ENCODE data around the gene PTPN20.
"Not testable (repeated sequence)": the region's sequence is repeated elsewhere in the genome, so short reads cannot be mapped to it uniquely, and the experiment has no call there.

The PTPN20 gene

DNA sequence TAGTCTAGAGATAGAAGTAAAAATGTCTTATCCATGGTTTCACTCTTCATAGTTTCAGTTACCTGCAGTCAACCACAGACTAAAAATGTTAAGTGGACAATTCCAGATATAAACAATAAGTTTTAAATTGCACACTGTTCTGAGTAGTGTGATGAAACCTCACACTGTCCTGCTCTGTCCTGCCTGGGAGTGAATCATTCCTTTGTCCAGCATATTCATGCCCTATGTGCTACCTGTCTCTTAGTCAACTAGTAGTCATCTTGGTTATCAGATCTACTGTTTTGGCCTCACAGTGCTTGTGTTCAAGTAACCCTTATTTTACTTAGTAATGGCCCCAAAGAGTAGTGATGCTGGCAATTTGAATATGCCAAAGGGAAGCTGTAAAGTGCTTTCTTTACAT lies 49.5 kb downstream of the PTPN20 start:
- not testable (repeated sequence) for DNase-seq

DNA sequence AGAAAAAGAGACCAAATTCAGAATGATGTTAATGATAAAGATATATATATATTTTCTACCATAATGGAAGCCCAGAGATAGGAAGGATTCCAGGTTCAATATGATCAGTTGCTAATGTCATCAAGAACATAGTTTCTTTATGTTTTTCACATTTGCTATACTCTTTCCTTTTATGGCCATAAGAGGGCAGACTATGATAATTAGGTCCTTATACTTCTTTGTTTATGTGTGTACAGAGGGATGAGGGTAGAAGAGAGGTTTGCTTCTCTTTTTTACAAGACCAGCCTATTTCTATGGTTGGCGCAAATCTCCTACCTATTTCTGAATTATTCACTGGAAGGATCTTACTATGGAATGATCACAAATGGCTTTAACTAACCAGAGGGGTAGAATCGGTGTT lies 52.1 kb downstream of the PTPN20 start:
- DNase-seq = not testable (repeated sequence)

DNA sequence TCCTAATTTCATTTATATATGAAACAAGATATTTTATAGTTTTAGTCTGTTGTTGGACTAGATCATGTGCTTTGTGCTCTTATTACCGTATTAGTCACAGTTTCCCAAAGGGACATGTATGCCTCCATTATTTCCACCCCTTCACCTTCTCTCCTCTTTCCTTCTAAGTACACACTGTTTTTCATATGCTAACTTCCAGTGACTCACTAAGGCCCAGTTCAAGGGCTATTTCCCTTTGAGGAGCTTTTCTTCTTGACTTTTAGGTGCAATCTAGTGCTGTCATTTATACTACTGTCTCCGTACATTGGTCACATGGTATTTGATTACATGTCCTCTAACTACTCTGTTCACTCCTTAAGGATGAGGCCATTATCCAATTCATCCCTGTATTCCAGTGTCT lies 55.8 kb downstream of the PTPN20 start:
- DNase-seq = not testable (repeated sequence)

DNA sequence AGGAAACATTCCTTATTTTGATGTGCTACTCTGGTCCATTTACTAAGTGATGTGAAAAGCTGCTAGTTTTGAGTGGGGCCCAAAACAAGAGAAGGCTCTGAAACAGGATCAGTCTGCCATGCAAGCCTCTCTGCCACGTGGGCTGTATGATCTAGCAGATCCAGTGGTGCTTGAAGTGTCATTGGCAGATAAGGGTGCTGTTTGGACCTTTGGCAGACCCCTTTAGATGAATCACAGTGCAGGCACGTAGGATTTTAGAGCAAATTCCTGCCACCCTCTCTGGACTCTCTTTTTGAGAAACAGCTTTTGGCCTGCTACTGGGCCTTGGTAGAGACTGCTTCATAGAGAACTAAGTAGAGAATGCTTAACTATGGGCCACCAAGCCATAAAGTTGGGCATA lies 69.0 kb downstream of the PTPN20 start:
- DNase-seq = not testable (repeated sequence)

DNA sequence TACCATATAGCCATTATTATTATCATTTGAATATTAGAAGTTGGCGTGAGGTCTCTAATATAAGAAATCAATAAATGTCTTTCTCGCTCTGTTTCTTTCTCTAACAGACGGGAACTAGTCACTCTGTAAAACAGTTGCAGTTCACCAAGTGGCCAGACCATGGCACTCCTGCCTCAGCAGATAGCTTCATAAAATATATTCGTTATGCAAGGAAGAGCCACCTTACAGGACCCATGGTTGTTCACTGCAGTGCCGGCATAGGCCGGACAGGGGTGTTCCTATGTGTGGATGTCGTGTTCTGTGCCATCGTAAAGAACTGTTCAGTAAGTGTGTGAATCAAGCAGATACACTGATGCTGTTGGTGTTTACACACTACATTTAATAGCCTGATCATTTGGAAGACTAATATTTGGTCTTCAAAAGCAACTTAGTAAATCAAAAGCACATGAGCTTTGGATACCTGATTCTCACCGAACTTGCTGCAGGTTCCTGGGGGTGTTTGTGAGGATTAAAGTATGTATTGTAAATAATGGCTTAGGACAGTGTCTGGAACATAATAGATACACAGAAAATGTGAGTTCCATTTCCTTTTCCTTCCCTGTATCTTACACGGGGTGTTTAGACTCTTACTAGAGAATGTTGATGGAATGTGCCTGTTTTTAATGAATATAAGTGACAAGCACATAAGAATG lies 76.2 kb downstream of the PTPN20 start:
- not testable (repeated sequence) for DNase-seq

DNA sequence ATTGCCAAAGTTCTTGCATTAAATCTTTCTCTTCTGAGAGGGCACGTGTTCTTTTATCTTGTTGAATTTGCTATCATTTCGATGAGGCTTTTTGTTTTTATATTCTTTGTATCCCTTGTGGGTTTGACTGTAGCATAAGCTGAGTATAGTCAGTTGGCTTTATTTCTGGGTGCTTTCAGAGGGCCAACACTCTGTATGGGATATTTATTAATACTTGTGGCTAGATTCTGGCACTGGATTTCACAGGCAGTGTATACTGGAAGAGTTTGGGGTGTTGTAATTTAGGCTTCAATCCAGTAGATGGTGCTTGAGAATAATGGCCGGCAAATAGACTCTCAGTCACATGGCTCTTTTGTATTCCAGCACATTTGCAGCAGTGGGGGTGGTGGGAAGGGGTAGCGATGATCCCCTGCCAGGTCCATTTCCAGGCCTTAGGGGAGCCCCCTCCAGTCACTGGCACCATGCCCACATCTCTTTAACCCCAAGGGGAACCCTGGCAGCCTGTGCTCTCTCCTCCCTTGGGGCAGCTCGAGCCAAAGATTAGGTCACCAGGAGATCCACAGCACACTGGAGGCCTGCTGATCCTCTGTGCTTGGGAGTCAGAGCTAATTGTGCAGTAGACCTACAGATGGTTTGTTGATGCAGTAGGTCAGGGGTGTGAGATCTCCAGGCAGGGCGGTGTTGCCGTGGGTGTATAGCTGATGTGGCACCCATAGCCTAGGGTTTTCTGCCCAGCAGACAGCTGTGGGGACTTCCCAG lies 81.8 kb downstream of the PTPN20 start:
- DNase-seq = peak; percentile 63

DNA sequence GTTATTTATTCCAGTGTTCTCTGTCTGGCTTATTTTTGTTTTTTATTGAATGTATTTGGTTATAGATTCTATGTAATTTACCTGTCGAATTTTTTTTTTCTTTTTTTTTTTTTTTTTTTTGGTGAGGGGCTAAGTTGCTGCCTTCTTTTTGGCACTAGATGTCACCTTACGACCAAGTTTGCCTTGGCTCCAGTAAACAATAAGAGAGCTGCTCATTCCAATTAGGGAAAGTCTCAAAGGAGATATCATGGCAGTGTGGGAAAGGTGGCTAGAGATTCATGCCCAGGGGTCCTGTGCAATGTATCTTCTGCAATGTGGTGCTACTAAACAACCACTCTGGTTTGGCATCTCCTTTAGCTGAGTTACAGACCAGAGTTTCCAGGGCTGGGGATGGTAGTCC lies 84.0 kb downstream of the PTPN20 start:
- no peak for DNase-seq

DNA sequence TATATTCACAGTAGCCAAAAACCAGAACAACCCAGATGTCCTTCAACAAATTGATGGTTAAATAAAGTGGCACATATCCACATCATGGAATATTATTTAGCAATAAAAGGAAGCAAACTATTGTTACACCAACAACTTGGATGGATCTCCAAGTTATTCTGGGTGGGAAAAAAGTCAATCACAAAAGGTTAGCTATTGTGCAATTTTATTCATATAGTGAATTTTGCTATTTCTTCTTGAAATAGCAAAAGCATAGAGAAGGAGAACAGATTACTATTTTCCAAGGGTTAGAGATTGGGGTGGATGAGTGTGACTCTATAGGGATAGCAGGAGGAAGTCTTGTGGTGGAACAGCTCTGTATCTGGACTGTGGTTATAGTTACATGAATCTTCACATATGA lies 87.0 kb downstream of the PTPN20 start:
- DNase-seq = no peak

DNA sequence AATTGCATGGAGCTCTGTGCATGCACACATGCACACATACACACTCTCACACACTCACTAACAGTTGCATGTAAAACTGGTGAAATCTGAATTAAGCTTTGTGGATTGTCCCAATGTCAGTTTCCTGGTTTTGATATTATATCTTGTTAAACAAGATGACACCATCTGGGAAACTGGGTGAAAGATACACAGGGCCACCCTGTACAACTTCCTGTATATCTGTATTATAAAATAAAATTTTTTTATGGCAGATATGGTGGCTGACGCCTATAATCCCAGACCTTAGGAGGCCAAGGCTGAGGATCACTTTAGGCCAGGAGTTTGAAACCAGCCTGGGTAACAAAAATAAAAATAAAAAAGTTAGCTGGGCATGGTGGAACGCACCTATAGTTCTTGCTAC lies 87.4 kb downstream of the PTPN20 start:
- no peak for DNase-seq

DNA sequence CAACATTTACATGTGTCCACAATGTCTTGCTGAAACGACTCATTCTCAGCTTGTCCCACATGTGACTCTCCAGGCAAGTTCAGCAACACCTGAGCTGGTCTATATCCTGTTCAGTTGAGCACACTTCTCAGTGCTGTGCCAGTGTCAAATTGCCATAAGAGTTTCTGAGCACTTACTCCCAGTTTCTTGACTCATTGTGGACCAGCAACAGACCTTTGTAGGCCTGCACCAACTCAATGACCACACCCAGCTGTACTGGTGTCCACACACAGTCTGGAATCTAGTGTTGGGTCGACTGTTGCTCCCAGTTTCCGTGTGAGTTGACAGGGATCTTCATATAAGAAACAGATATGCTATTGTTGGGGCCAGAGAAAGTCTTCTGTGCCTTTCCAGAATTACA lies 88.0 kb downstream of the PTPN20 start:
- DNase-seq = no peak

DNA sequence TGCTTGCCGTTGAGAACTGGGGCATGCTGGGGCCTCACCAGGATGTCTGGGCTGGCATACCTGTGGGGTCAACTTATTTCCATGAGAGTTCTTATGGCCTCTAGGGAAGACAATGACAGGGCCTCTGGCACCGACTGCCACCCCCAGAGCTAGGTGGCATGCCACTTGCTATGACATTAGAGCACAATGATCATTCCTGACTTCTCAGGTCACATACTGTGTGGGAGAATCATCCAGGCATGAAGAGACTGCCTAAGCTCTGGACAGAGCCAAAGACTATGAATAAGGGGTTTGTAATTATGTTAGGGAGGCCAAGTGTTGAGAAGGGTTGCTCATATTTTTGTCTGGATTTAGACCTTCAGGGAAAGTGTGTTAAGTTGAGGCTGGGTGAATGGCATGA lies 97.5 kb downstream of the PTPN20 start:
- DNase-seq = peak; percentile 44

DNA sequence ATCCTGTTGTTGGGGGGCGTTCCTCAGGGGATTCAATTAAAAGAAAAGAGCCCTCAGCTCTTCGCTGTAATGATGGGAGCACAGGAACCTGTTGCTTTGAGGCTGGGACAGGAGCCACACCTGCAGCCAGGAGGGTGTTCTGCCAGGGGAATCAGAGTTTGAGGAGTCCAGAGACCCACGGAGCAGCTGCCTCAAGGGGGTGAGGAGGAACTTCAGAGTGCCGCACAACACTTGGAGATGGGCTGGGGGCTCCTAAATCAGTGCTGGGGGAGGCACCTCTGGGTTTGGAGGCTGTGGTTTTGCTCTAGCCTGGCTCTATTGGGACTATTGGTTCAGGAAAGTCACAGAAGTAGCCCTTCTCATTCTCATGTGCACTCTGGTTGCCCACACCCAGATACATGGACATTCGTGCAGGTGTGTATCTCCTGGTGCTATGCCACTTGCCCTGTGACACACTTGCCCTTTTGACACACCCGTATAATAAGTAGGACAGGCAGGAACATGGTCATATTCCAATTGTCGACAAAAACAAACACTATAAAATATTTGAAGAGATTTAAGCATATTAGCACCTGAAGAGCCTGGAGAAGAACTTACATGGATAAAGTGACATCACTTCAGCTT lies 98.1 kb downstream of the PTPN20 start:
- DNase-seq = no peak

DNA sequence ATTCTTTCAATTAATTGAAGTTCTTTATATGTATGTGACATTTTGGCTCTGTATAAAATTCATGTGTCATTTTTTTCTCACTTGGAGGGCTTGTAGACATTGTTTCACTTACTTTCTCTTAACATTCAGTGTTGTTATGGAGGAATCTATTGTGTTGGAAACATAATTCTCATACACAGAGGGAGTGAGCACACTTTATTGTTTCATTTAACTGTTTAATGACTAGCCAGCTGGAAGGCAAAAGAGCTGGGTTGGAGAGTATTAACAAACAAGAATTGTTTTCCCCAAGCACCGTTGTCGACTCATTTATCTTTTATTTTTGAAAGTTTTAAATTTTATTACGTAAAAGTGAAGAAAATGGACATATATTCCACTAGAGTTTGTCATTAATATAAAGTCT lies 98.8 kb downstream of the PTPN20 start:
- no peak for DNase-seq

DNA sequence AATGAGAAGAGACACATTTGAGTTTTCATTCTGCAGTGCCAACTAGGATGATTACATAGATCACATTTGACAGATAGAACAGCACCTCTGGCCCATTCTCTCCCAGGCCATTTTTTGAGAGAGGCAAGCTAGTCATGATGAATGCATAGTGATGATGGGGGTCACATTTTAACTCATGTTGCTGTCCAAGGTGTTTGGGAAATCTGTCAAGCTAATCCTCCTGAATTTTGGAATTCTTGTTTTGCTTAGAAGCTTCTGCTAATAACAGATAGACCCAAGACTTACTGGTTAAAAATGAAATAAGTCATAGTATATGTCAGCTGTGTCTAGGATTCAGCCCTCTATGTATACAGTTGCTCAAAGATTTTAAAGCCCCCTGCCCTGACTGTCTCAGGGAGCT lies 101.0 kb downstream of the PTPN20 start:
- DNase-seq = no peak

DNA sequence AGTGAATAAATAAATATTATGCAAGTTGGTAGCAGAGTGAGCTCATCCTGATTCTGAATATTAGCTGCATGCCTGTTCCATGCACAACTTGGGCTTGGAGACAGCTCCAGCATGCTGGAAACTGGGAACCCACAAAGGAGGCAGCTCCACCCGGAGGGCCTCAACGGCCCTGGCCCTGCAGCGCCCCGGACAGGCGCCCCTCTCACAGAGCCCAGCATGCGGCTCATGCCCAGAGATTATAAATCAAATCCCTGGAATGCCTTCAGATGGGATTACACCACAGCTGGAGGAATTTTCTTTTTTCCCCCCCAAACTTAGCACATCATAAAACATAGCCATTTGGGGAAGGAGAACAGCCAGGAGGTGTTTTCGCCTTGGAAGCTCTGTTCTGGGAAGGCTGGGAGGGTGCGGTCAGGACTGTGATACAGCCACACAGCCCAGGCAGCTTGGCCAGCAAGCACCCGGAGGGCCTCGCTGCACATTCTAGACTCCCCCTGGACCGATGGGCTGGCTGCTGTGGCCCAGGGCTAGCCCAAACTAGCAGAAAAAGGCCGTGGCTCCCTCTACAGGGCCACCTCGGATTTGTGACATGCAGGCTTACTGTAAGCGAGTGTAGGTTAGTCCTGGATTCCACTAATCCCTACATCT lies 102.4 kb downstream of the PTPN20 start:
- no peak for DNase-seq

DNA sequence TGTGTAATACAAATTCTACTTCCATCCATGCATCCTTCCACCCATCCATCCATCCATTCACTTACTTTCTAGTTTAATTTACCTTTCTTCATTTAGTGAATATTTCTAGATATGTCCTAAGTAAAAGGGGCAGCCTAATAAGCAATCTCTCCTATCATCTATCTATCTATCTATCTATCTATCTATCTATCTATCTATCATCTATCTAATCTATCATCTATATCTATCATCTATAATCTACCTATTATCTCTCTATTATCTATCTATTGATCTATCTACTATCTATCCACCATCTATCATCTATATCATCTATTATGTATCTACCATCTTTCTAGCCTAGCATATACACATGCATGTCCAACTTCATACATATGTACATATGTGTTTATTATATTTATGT lies 104.2 kb downstream of the PTPN20 start:
- DNase-seq = no peak

DNA sequence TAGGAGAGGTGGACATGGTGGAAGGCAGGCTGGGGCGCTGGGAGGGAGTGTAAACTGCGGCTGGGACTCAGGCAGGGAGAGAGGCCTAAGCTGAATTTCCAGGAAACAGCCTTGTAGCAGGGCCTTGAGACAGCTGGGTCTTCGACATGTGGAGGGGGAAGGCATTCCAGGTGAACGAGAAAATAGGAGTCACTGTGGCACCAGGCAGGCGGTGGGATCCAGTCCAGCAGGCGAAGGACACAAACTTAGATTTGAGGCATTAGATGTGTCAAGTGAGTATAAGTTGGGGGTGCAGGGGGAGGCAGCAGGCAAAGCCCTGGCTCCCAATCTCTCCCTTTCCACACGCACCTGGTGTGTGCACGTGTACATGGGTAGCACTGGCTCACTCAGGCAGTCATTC lies 105.3 kb downstream of the PTPN20 start:
- DNase-seq = no peak

DNA sequence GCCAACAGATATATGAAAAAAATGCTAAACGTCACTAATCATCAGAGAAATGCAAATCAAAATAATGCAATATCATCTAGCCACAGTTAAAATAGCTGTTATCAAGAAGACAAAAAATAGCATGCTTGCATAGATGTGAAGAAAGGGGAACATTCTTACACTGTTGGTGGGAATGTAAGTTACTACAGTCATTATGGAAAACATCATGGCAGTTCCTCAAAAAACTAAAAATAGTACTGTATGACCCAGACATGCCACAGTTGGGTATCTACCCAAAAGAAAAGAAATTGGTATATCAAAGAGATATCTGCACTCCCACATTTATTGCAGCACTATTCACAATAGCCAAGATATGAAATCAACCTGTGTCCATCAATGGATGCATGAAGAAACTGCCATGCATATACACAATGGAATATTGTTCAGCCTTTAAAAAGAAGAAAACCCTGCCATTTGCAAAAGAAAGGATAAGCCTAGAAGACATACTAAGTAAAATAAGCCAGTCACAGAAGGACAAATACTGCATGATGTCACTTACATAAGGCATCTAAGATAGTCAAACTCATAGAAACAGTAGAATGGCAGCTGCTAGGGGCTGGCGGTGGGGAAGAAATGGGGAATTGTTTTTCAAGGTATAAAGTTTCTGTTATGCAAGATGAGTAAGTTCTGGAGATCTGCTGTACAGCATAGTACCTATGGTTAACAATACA lies 107.0 kb downstream of the PTPN20 start:
- DNase-seq = no peak

DNA sequence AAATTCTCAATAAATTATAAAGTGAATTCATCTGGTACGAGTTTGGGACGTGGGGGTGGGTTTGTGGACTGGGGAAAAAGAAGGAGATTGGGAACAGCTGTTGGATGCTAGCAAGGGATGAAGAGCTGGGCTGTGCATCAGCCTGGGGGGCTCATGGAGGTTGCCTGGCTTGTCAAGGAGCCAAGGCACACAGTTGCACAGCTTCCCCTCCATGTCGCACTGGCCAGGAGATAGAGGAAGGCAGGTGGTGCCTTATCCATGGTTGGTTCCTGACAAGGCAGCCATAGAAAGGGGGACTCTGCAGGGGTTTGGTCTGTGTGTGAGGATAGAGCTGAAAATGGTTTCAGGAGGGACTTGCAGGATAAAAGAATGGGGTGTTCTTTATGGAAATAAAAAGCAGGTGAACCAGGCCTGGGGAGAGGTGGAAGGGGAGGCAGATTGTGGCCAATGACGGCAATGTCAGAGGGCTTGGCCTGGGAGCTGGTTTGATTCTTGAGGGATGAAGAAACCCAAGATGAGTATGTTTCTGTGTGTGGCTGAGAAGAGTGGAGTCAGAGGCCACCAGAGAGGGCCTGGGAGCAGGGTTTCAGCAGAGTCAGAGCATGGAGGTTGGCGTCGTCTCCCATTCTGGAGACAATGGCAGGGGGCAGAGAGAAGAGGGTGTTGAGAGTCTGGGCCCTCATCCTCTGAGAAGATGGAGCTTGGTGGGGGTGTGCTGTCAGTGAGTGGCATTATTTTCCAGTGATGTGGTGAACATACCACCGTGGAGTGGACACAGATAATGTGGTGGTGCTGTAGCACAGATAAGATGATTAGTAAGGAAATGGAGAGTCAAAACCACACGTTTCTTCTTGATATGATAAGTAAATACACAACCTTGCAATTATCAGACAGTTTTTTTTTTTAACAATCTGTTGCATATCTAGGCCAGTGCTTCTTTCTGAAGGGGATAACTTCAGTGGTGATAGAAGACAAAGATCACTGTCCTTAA lies 108.2 kb downstream of the PTPN20 start:
- no peak for DNase-seq

DNA sequence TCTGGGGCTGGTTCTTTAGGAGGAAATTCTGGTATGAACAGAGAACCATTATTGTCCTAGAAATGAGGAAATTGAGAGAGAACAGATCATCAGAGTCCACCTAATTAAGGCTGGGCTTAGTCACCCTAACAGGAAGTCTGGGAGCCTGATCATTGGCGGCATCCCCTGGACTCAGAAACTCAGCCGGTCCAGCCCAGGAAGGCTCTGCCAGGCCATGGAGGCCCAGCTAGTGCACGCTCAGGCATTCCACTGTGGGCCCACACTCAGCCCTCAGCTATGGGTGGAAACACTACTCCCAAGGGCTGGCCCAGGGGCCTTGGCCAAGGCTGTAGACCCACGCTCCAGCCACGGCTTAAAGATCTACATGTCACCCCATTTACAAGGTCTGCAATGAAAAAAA lies 109.2 kb downstream of the PTPN20 start:
- no peak for DNase-seq

DNA sequence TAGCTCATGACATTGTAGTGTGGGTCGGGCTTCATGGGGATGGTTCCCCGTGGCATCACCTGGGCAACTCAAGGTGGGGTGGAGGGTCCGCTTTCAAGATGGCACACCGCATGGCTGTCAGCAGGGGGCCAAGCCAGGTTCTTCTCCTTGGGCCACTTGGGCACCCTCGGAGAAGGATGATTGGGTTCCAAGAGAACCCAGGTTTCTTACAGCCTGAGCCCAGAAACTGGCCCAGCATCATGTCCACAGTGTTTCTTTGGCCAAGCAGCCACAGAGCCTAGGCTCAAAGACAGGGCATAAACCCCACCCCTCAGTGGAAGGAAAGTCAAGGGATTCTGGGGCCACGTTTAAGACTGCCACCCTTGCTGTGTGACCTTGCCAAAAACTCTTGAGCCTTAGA lies 110.6 kb downstream of the PTPN20 start:
- DNase-seq = no peak

Measured in eye (tissue), 1 donor.